GM08714 (cell line): ENCODE results near the gene NCAPD3.

Experiments
- H3K4me3 ChIP-seq: fragments of 200-500 bp; sonication (Bioruptor generic); 2 replicates; pipeline ENCODE4 v1.5.1; 2014; ENCODE audit warnings: mild to moderate bottlenecking, low read length, inconsistent platforms
- ZNF274 ChIP-seq: IDR thresholded peaks from 2 replicates; pipeline ENCODE4 v1.6.1; 2012; ENCODE audit warnings: mild to moderate bottlenecking, low read depth, low read length

Gene NCAPD3

DNA sequence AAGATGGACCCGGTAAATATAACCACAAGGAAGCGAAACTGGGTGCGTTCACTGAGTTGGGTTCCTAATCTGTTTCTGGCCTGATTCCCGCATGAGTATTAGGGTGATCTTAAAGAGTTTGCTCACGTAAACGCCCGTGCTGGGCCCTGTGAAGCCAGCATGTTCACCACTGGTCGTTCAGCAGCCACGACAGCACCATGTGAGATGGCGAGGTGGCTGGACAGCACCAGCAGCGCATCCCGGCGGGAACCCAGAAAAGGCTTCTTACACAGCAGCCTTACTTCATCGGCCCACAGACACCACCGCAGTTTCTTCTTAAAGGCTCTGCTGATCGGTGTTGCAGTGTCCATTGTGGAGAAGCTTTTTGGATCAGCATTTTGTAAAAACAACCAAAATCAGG, 74.4 kb downstream of the NCAPD3 start:
- H3K4me3 ChIP-seq = no peak overlapping the region
- TF ChIP-seq ZNF274 = no peak

DNA sequence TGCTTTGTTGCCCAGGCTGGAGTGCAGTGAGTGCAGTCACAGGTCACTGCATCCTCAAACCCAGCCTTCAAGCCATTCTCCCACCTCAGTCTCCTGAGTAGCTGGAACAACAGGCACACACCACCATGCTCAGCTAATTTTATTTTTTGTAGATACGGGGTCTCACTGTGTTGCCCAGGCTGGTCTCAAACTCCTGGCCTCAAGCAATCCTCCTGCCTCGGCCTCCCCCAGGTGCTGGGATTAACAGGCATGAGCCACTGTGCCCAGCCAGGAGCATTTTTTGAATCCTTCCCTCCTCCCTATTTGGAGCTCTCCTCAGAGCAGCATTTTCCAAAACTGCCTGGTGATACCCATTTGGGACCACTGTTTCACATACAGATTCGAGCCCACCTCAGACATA, 77.2 kb downstream of the NCAPD3 start:
- no peak for TF ChIP-seq ZNF274
- no peak overlapping the region for H3K4me3 ChIP-seq

DNA sequence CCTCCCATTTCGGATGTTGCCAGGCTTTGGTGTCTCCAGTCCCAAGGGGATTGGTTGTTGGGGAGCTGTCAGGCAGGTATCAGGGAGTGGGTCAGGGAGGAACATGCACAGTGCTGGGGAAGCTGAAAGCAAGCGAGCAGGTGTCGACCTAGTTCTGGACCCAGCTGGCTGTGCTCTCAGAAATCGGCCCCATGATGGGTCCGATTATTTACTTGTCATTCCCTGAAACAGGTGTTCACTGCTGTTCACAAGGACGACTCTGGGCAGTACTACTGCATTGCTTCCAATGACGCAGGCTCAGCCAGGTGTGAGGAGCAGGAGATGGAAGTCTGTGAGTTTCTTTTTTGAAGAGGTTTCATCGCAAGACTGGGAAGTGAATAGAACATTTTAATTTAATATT, 78.1 kb downstream of the NCAPD3 start:
- H3K4me3 ChIP-seq = no peak overlapping the region
- no peak for TF ChIP-seq ZNF274

DNA sequence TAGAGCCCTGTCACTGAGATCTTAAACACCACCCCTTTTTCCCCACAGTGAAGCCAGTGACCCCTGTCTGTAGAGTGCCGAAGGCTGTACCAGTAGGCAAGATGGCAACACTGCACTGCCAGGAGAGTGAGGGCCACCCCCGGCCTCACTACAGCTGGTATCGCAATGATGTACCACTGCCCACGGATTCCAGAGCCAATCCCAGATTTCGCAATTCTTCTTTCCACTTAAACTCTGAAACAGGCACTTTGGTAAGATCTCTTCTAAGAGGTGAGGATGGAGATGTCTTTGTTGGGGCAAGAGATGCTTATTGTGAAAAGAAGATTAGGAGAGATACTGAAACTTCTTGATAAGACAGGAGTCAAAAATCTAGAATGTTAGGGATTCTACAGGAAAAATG, 79.0 kb downstream of the NCAPD3 start:
- no peak for TF ChIP-seq ZNF274
- H3K4me3 ChIP-seq = no peak overlapping the region

DNA sequence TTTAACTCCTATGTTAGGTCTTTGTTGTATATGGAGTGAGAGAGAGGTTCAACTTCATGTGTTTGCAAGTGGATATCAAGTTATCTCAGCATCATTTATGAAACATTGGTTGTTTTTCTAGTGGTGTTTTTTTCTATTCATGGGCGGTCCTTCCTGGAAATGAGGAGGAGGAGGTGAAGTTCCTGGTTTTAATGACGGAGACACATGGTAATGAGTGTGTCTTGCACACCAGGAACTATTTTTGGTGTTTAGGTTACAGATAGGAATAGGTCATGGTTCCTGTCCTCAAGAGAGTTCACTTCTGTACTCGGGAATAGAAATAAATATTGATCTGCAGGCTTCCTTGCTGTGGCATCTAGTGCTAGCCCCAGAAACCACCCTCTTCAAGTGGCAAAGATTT, 80.0 kb downstream of the NCAPD3 start:
- H3K4me3 ChIP-seq = no peak overlapping the region
- no peak for TF ChIP-seq ZNF274

DNA sequence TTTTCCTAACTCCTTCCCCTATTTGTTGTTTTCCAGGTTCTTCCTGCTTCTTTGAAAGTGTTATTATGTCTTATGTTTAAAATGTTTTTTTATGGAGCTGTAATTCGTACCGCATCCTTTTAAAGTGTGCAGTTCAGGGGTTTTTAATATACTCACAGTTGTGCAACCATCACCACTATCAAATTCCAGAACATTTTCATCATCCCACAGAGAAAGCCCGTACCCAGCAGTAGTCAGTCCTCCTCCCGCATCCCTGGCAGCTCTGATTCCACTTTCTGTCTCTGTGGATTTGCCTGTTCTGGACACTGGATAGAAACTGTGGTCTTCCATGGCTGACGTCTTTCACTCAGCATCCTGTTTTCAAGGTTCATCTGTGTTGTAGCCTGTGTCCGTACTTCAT, 81.2 kb downstream of the NCAPD3 start:
- TF ChIP-seq ZNF274 = no peak

DNA sequence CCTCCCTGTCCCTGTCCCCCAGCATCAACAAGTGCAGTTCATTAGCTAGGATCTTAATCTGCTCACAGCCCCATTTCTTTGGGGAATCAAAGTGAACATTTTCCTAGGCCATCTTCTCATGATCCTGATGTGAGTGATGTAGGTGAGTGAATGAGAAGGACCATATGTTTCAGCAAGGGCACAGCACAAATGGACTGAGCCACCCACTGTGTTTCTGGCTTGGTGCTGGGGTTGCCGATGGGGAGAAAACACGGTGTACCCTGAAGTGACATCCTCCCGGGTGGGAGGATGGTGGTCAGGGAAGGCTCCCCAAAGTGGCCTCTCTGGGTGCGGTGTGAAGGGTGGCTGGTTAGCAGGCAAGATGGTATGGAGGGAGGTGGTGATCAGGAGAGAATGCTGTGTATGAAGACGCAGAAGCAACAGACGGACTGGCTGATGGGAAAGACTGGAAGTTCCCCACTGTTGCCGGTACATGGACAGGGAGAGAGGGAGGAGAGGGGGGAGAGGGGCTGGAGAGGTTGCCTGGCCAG, 82.7 kb downstream of the NCAPD3 start:
- no peak overlapping the region for H3K4me3 ChIP-seq
- no peak for TF ChIP-seq ZNF274

More for the DNA sequence above, 81.2 kb downstream of the NCAPD3 start:
- H3K4me3 ChIP-seq = no peak overlapping the region

DNA sequence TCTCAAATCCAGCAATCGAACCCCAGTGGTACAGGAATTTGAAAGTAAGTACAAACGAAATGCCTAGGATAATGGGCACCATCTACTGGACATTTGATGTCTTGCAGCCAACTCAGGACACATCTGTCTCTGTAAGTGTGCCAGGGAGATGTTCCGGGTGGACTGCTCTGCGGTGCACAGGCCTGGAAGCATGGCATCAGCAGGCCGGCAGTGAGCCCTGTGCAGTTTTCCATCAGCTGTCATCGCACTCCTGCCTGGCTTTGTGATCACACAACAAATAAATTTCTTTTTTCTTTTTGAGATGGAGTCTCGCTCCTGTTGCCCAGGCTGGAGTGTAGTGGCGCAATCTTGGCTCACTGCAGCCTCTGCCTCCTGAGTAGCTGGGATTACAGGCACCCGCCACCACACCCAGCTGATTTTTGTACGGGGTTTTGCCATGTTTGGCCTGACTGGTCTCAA, 83.9 kb downstream of the NCAPD3 start:
- no peak for TF ChIP-seq ZNF274
- H3K4me3 ChIP-seq = no peak overlapping the region

DNA sequence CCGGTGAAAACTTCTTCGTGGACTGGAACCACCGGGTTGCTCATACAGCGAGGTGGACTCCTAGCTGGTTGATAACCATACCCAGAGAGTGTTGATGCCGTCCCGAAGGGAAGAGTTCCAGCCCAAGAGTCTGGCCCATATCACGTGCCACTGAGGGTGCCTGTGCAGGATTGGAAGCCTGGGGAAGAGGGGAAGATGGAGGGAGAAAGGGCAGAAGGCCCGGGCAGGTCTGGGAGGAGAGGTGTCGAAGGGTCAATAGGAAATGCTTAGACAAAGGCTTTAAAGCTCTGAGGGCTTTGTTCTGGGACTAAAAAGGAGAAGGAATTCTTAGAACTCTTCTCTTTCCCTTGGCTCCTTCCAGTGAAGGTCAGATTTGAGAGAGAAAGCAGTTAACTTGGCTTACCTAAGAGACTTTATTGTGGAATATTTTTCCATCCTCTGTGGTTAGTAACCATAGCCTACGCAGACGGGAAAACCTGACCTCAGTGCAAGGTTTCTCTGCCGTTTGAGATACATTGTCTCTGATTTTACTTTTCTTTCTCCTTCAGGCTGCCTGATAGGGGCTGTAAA, 84.4 kb downstream of the NCAPD3 start:
- TF ChIP-seq ZNF274 = no peak
- H3K4me3 ChIP-seq = no peak overlapping the region

DNA sequence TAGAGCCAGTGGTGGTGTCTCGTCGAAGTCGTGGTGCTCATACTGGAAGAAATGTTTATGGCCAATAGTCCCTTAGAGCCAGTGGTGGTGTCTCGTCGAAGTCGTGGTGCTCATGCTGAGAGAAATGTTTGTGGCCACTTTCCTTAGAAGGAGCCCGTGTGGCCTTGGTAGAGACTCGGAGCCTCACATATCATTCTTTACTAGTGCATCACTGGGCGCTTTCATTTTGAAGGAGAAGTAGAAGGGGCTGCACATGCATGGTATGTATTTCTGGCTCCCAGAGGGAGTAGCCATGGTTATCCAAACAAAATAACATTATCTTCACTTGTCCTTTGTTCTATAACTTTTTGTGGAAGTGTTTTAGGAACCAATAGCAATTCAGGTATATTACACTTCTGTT, 85.4 kb downstream of the NCAPD3 start:
- TF ChIP-seq ZNF274 = no peak

DNA sequence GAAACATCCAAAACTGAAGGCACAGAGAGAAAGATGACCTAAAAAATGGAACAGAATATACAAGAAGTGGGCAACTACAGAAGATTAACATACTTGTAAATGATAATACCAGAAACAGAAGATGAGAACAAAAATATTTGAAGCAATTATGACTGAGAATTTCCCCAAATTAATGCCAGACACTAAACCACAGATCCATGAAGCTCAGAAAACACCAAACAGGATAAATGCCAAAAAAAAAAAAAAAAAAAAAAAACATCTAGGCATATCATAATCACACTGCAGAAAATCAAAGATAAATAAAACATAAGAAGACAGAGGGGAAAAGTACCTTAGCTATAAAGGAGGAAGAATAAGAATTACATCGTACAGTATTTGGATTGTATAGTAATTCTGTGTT, 89.6 kb downstream of the NCAPD3 start:
- no peak for TF ChIP-seq ZNF274

More for the DNA sequence above, 85.4 kb downstream of the NCAPD3 start:
- H3K4me3 ChIP-seq = no peak overlapping the region

DNA sequence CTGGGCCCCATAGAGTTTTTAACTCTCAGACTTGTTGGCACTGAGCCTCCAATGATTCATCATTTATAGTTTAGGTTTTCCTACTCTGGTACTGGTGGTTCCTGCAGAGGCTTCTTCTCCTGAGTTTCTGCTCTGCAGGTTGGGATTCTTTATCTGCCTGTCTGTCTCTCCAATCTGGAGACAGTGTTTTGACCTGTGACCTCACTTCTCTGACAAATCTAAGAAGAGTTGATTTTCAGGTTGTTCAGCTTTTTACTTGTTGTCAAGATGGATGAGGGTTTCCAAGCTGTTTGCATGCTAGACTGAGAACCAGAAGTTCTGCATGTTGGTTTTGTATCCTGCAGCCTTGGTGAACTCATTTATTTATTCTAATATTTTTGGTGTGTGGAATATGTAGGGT, 91.0 kb downstream of the NCAPD3 start:
- no peak overlapping the region for H3K4me3 ChIP-seq
- no peak for TF ChIP-seq ZNF274

More for the DNA sequence above, 89.6 kb downstream of the NCAPD3 start:
- no peak overlapping the region for H3K4me3 ChIP-seq

DNA sequence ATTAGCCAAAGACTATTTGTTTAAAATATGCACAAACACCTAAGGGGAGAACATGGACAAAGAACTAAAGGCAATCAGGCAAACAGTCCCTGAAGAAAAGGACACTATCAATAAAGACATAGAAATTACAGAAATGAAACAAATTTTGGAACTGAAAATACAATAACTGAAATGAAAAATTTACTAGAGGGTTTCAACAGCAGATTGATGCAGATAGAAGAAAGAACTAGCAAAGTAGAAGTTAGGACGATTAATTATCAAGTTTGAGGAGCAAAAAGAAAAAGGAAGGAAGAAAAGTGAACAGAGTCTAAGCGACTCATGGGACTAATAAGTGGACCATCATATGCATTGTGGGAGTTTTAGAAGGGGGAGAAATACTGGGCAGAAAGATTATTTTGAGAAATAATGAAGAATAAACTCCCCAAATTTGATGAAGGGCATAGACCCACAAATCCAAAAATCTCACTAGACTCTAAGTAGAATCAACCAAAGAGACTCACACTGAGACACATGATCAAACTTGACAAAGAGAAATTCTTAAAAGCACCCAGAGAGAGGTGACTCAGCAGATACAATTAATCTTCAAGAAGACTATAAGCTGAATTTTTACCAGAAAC, 92.0 kb downstream of the NCAPD3 start:
- no peak for TF ChIP-seq ZNF274
- no peak overlapping the region for H3K4me3 ChIP-seq

DNA sequence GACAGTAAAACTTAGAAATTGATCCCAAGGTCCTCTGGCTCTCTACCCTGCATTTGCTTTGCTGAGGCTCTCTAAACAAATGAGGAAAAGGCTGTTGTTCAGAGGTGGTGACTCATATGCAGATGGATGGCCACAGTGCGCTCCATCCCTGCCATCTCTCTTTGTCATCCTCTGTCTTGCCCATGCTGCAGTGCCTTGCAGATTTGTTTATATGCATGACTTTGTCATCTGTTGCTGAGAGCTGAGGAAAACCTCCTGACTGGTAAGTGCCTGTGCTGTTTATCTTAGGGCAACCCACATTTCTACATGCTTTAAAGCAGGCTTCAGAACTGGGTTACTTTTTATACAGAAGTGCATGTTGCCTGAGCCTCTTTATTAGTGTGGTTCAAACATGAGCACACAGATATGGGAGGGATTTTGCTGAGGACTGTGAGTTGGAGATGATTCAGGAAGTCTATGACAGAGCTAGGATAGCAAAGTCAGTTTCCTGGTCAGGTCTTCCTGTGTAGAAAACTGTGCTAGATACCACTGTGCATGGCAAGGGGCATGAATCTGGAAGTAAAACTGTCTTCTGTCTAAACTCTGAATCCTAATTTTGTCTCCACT, 97.4 kb downstream of the NCAPD3 start:
- no peak overlapping the region for H3K4me3 ChIP-seq
- no peak for TF ChIP-seq ZNF274

DNA sequence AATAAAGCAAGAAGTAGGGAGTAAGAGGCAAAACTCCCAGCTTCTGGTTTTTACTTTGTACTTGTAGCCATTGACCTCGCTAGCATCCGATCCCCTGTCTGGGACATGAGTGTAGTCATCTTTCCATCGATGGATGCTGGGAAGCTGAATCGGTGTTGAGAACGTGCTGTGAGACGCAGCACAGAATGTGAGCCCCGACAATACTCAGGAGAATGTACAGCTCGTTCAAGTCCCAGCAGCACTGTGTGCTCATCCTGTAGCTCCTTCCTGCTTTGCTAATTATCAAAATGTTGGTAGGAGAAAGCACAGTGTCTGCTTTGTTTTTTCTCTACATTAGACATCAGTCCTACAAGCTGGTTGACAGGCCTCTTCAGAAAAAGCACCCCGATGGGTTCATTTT, 98.3 kb downstream of the NCAPD3 start:
- H3K4me3 ChIP-seq = no peak overlapping the region
- TF ChIP-seq ZNF274 = no peak

DNA sequence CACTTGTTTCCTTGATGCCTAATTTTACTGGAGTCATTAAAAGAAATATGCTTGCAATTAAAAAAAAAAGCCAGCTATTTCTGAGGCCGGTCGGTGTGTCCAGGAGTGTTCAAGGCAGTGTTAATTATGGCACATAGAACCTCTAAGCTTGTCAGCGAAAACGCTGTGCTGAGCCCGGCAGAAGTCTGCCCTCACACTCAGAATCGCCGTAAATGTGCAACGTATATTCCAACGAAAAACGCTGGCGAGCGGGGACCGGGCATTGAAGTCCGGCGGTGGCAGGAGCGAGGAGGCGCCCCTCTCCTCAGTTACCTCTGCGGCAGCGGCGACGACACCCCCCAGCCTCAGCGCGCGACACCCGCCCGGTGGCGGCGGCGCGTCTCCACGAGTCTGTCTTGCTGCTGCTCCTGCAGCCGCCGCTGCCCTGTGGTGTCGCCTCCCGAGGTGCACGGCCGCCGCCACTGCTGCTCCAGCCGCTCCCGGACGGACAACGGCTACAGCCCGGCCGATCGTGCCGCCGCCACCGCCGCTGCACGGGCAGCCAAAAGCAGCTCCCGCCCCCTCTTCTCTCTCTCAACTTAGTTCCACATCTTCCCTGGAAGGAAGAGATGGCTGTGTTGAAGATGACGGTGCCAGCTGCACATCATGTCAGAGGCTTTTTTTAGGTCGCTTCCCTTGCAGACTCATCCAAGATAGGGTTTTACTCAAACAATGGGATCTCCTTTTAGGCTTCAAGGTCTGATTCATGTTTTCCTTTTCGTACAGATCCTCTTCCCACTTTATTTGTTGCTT, 98.9 kb downstream of the NCAPD3 start:
- H3K4me3 ChIP-seq = no peak overlapping the region
- TF ChIP-seq ZNF274 = no peak
